GM23338 (cell line): ENCODE data around the gene DNAI1. TPM values are rescaled to one million over a fixed set of nuclear protein-coding genes. Genes with fewer than 3 reads are reported as not detected.
A peak's percentile ranks its signal among the peaks of the same experiment; 100 is the strongest.

Source experiments
- ATAC-seq: fragments of 200-7000 bp; cut with Tn5 transposase; 3 replicates; pipeline ENCODE4 v1.9.1; 2020
- DNase-seq: peaks from one replicate; pipeline ENCODE4 v3.0.0-alpha.2; 2015; ENCODE audit warnings: low spot score
- H2AFZ ChIP-seq: fragments of 200-600 bp; sonication (generic); 2 replicates; pipeline ENCODE4 v1.8.0; 2016; ENCODE audit warnings: antibody characterized with exemption, mild to moderate bottlenecking, moderate library complexity
- H3F3A ChIP-seq: fragments of 200-600 bp; sonication (generic); replicated peaks from 2 replicates; pipeline ENCODE4 v1.8.0; 2017; ENCODE audit warnings: antibody characterized with exemption, mixed run types, low read depth
- H3K27ac ChIP-seq: fragments of 200-600 bp; sonication (generic); 2 replicates; pipeline ENCODE4 v1.6.1; 2016; ENCODE audit warnings: low read depth
- H3K27me3 ChIP-seq: fragments of 200-600 bp; sonication (generic); 2 replicates; pipeline ENCODE4 v1.8.0; 2016; ENCODE audit warnings: mild to moderate bottlenecking, mixed run types, moderate library complexity; ENCODE audit not compliant: insufficient read depth
- H3K36me3 ChIP-seq: fragments of 200-600 bp; sonication (generic); 2 replicates; pipeline ENCODE4 v1.8.0; 2016; ENCODE audit warnings: mild to moderate bottlenecking; ENCODE audit not compliant: insufficient read depth
- H3K4me1 ChIP-seq: fragments of 200-600 bp; sonication (generic); 2 replicates; pipeline ENCODE4 v1.8.0; 2016; ENCODE audit warnings: mild to moderate bottlenecking, moderate library complexity; ENCODE audit not compliant: insufficient read depth
- H3K4me2 ChIP-seq: fragments of 200-600 bp; sonication (generic); 2 replicates; pipeline ENCODE4 v1.7.1; 2017; ENCODE audit warnings: mixed run types
- H3K4me3 ChIP-seq: fragments of 200-600 bp; sonication (generic); 2 replicates; pipeline ENCODE4 v1.6.1; 2016; ENCODE audit warnings: mixed run types
- H3K79me2 ChIP-seq: fragments of 200-600 bp; sonication (generic); replicated peaks from 2 replicates; pipeline ENCODE4 v1.8.0; 2017; ENCODE audit warnings: mild to moderate bottlenecking; ENCODE audit not compliant: insufficient read depth
- H3K9me2 ChIP-seq: fragments of 200-600 bp; sonication (generic); 2 replicates; pipeline ENCODE4 v1.8.0; 2017; ENCODE audit not compliant: insufficient read depth
- H4K20me1 ChIP-seq: fragments of 200-600 bp; sonication (generic); replicated peaks from 2 replicates; pipeline ENCODE4 v1.8.0; 2017; ENCODE audit warnings: mild to moderate bottlenecking; ENCODE audit not compliant: insufficient read depth
- H3K27ac Mint-ChIP-seq: 2 replicates; pipeline ENCODE4 v1.8.0; 2020; ENCODE audit warnings: inconsistent platforms, mild to moderate bottlenecking, moderate library complexity, mixed read lengths
- H3K27me3 Mint-ChIP-seq: 3 replicates; pipeline ENCODE4 v1.8.0; 2022; ENCODE audit warnings: low read depth, mild to moderate bottlenecking, moderate library complexity, mixed read lengths, inconsistent platforms; ENCODE audit not compliant: insufficient read depth, poor library complexity
- H3K36me3 Mint-ChIP-seq: 3 replicates; pipeline ENCODE4 v1.8.0; 2021; ENCODE audit warnings: low read depth, mild to moderate bottlenecking, inconsistent platforms, moderate library complexity, mixed read lengths
- H3K4me1 Mint-ChIP-seq: 3 replicates; pipeline ENCODE4 v1.8.0; 2020; ENCODE audit warnings: mild to moderate bottlenecking, inconsistent platforms, mixed read lengths
- H3K4me3 Mint-ChIP-seq: 3 replicates; pipeline ENCODE4 v1.8.0; 2021; ENCODE audit warnings: moderate library complexity, mild to moderate bottlenecking, inconsistent platforms, mixed read lengths
- H3K9me3 Mint-ChIP-seq: 3 replicates; pipeline ENCODE4 v1.8.0; 2020; ENCODE audit warnings: moderate library complexity, mild to moderate bottlenecking, inconsistent platforms, mixed read lengths
- CREB1 ChIP-seq: fragments of 250-450 bp; sonication (Bioruptor Pico); IDR thresholded peaks from 2 replicates; pipeline ENCODE4 v1.5.0; 2020; ENCODE audit warnings: low read depth, mild to moderate bottlenecking, moderate library complexity
- EZH2 ChIP-seq: fragments of 200-600 bp; sonication (generic); IDR thresholded peaks from one replicate; pipeline ENCODE4 v1.8.0; 2017; ENCODE audit warnings: antibody characterized with exemption, mild to moderate bottlenecking, low read depth; ENCODE audit not compliant: unreplicated experiment
- POLR2AphosphoS5 ChIP-seq: IDR thresholded peaks from 2 replicates; pipeline ENCODE4 v1.6.1; 2016; ENCODE audit warnings: antibody characterized with exemption, low read depth
- STAT1 ChIP-seq: IDR thresholded peaks from one replicate; pipeline ENCODE4 v1.6.1; 2016; ENCODE audit warnings: antibody characterized with exemption; ENCODE audit not compliant: unreplicated experiment
- ZNF114 ChIP-seq: fragments of 250-450 bp; sonication (Bioruptor Pico); IDR thresholded peaks from 2 replicates; pipeline ENCODE4 v1.5.0; 2020; ENCODE audit warnings: mild to moderate bottlenecking, moderate library complexity
- polyA plus RNA-seq: library from polyadenylated mRNA; unstranded; fragments of >200 nt; fragmentation: Nextera tagmentation; extraction: Ambion mirVana; gene quantifications from 2 replicates; pipeline ENCODE4 v1.2.1, GENCODE V29; 2016
- total RNA-seq: library from RNA; depleted of rRNA; stranded (reverse); fragments of >200 nt; shearing (Covaris generic); gene quantifications from 2 replicates; pipeline ENCODE4 v1.2.3, GENCODE V29; 2014
- TF ChIP-seq, protein P1 (sequence below): IDR thresholded peaks from one replicate; pipeline ENCODE4 v1.6.1; 2018; ENCODE audit warnings: antibody characterized with exemption; ENCODE audit not compliant: unreplicated experiment
- TF ChIP-seq, protein P2 (sequence below): IDR thresholded peaks from 2 replicates; pipeline ENCODE4 v1.6.1; 2016; ENCODE audit warnings: antibody characterized with exemption
- TF ChIP-seq, protein P3 (sequence below): fragments of 250-450 bp; sonication (Bioruptor Pico); IDR thresholded peaks from 2 replicates; pipeline ENCODE4 v1.5.0; 2020; ENCODE audit warnings: mild to moderate bottlenecking, moderate library complexity
- TF ChIP-seq, protein P4 (sequence below), 2 experiments: fragments of 200-600 bp in 1 of 2; sonication (generic) in 1 of 2; conservative IDR thresholded peaks; 2 replicates each; pipeline versions ENCODE4 v1.5.1 to v1.6.1; 2016 to 2017; ENCODE audit warnings: antibody characterized with exemption in 2 of 2, low read depth in 2 of 2, mild to moderate bottlenecking in 2 of 2, moderate library complexity in 1 of 2

DNAI1 gene
- total and polyA plus RNA-seq, 2 experiments from 2014 or later = 1.0 to 1.1 TPM

DNA sequence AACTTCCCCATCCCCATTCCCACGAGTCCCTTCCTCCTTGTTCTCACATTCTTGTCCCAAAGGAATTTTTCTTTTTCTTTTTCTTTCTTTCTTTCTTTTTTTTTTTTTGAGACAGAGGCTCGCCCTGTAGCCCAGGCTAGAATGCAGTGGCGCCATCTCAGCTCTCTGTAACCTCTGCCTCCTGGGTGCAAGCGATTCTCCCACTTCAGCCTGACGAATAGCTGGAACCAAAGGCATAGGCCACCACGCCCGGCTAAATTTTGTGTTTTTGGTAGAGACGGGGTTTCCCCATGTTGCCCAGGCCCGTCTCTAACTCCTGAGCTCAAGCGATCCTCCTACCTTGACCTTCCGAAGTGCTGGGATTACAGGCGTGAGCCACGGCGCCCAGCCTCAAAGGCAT lies 751 bp downstream of the DNAI1 start:
- no peak for ATAC-seq
- peak overlapping the region; percentile 85 for H2AFZ ChIP-seq
- Mint-ChIP-seq H3K36me3 (no peaks in the 10 kb centered on the region), H3K9me3 (no peaks in the 10 kb centered on the region), H3K4me3 (peak overlapping the region; percentile 92), H3K27ac (no peak overlapping the region), H3K27me3 (peaks cover 28% of the 10 kb centered on the region), H3K4me1 (peaks cover 27% of the 10 kb centered on the region)
- H3K36me3 ChIP-seq = no peaks in the 10 kb centered on the region
- H3K4me3 ChIP-seq = peak overlapping the region; percentile 88
- peaks cover 9% of the 10 kb centered on the region; the same call in 1 of the 2 replicates for H3K79me2 ChIP-seq
- DNase-seq = no peak
- peak overlapping the region; percentile 82 for H3K4me2 ChIP-seq
- peaks cover 21% of the 10 kb centered on the region for H3K27me3 ChIP-seq
- 0 out of 2 replicates have a peak, but pooled peaks cover 5% of the 10 kb centered on the region for H3F3A ChIP-seq
- no peaks in the 10 kb centered on the region for H3K9me2 ChIP-seq
- no peak overlapping the region for H3K27ac ChIP-seq
- H4K20me1 ChIP-seq = peaks cover 2% of the 10 kb centered on the region; the same call in 1 of the 2 replicates
- H3K4me1 ChIP-seq = peaks cover 7% of the 10 kb centered on the region
- TF ChIP-seq, protein P1, sequence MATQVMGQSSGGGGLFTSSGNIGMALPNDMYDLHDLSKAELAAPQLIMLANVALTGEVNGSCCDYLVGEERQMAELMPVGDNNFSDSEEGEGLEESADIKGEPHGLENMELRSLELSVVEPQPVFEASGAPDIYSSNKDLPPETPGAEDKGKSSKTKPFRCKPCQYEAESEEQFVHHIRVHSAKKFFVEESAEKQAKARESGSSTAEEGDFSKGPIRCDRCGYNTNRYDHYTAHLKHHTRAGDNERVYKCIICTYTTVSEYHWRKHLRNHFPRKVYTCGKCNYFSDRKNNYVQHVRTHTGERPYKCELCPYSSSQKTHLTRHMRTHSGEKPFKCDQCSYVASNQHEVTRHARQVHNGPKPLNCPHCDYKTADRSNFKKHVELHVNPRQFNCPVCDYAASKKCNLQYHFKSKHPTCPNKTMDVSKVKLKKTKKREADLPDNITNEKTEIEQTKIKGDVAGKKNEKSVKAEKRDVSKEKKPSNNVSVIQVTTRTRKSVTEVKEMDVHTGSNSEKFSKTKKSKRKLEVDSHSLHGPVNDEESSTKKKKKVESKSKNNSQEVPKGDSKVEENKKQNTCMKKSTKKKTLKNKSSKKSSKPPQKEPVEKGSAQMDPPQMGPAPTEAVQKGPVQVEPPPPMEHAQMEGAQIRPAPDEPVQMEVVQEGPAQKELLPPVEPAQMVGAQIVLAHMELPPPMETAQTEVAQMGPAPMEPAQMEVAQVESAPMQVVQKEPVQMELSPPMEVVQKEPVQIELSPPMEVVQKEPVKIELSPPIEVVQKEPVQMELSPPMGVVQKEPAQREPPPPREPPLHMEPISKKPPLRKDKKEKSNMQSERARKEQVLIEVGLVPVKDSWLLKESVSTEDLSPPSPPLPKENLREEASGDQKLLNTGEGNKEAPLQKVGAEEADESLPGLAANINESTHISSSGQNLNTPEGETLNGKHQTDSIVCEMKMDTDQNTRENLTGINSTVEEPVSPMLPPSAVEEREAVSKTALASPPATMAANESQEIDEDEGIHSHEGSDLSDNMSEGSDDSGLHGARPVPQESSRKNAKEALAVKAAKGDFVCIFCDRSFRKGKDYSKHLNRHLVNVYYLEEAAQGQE = no peak
- TF ChIP-seq, protein P2, sequence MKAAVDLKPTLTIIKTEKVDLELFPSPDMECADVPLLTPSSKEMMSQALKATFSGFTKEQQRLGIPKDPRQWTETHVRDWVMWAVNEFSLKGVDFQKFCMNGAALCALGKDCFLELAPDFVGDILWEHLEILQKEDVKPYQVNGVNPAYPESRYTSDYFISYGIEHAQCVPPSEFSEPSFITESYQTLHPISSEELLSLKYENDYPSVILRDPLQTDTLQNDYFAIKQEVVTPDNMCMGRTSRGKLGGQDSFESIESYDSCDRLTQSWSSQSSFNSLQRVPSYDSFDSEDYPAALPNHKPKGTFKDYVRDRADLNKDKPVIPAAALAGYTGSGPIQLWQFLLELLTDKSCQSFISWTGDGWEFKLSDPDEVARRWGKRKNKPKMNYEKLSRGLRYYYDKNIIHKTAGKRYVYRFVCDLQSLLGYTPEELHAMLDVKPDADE = no peak

DNA sequence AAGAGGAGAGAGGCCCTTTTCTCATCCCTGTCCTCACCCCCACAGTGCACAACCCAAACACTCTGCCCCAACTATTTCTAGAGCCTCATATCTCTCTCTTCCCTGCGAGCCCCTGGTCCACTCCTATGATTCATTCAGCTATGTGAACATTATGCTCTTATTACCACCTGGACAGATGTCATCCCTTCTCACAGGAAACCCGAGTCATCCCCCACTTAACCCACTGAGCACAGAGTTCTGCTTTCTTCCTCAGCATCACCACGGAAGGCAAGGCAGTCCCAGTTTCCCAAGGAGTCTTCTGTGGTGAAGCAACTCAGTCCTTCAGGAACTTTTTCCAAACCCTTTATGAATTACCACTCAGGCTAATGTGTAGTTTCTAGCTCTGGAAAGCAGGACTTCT lies 1.3 kb downstream of the DNAI1 start:
- peaks cover 21% of the 10 kb centered on the region for H3K27me3 ChIP-seq
- Mint-ChIP-seq H3K27me3 (peaks cover 28% of the 10 kb centered on the region), H3K9me3 (no peaks in the 10 kb centered on the region), H3K36me3 (no peaks in the 10 kb centered on the region), H3K4me3 (no peak overlapping the region), H3K27ac (no peak overlapping the region), H3K4me1 (peaks cover 21% of the 10 kb centered on the region)
- ATAC-seq (no peak), DNase-seq (no peak)
- peaks cover 8% of the 10 kb centered on the region; the same call in 1 of the 2 replicates for H3K79me2 ChIP-seq
- no peaks in the 10 kb centered on the region for H3K9me2 ChIP-seq
- H3K4me1 ChIP-seq = peaks cover 7% of the 10 kb centered on the region
- no peaks in the 10 kb centered on the region for H3K36me3 ChIP-seq
- no peak overlapping the region for H3K4me3 ChIP-seq
- H2AFZ ChIP-seq = no peak overlapping the region
- 0 out of 2 replicates have a peak, but pooled peaks cover 5% of the 10 kb centered on the region for H3F3A ChIP-seq
- H4K20me1 ChIP-seq = peaks cover 2% of the 10 kb centered on the region; the same call in 1 of the 2 replicates
- H3K4me2 ChIP-seq = no peak overlapping the region
- H3K27ac ChIP-seq = no peak overlapping the region
- TF ChIP-seq STAT1 = no peak
- TF ChIP-seq EZH2 = no peak
- TF ChIP-seq POLR2AphosphoS5 = no peak
- TF ChIP-seq, protein P3, sequence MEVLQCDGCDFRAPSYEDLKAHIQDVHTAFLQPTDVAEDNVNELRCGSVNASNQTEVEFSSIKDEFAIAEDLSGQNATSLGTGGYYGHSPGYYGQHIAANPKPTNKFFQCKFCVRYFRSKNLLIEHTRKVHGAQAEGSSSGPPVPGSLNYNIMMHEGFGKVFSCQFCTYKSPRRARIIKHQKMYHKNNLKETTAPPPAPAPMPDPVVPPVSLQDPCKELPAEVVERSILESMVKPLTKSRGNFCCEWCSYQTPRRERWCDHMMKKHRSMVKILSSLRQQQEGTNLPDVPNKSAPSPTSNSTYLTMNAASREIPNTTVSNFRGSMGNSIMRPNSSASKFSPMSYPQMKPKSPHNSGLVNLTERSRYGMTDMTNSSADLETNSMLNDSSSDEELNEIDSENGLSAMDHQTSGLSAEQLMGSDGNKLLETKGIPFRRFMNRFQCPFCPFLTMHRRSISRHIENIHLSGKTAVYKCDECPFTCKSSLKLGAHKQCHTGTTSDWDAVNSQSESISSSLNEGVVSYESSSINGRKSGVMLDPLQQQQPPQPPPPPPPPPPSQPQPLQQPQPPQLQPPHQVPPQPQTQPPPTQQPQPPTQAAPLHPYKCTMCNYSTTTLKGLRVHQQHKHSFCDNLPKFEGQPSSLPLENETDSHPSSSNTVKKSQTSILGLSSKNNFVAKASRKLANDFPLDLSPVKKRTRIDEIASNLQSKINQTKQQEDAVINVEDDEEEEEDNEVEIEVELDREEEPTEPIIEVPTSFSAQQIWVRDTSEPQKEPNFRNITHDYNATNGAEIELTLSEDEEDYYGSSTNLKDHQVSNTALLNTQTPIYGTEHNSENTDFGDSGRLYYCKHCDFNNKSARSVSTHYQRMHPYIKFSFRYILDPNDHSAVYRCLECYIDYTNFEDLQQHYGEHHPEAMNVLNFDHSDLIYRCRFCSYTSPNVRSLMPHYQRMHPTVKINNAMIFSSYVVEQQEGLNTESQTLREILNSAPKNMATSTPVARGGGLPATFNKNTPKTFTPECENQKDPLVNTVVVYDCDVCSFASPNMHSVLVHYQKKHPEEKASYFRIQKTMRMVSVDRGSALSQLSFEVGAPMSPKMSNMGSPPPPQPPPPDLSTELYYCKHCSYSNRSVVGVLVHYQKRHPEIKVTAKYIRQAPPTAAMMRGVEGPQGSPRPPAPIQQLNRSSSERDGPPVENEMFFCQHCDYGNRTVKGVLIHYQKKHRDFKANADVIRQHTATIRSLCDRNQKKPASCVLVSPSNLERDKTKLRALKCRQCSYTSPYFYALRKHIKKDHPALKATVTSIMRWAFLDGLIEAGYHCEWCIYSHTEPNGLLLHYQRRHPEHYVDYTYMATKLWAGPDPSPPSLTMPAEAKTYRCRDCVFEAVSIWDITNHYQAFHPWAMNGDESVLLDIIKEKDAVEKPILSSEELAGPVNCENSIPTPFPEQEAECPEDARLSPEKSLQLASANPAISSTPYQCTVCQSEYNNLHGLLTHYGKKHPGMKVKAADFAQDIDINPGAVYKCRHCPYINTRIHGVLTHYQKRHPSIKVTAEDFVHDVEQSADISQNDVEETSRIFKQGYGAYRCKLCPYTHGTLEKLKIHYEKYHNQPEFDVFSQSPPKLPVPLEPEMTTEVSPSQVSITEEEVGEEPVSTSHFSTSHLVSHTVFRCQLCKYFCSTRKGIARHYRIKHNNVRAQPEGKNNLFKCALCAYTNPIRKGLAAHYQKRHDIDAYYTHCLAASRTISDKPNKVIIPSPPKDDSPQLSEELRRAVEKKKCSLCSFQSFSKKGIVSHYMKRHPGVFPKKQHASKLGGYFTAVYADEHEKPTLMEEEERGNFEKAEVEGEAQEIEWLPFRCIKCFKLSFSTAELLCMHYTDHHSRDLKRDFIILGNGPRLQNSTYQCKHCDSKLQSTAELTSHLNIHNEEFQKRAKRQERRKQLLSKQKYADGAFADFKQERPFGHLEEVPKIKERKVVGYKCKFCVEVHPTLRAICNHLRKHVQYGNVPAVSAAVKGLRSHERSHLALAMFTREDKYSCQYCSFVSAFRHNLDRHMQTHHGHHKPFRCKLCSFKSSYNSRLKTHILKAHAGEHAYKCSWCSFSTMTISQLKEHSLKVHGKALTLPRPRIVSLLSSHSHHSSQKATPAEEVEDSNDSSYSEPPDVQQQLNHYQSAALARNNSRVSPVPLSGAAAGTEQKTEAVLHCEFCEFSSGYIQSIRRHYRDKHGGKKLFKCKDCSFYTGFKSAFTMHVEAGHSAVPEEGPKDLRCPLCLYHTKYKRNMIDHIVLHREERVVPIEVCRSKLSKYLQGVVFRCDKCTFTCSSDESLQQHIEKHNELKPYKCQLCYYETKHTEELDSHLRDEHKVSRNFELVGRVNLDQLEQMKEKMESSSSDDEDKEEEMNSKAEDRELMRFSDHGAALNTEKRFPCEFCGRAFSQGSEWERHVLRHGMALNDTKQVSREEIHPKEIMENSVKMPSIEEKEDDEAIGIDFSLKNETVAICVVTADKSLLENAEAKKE (CRISPR knock-in tag) = no peak
- TF ChIP-seq, protein P4, sequence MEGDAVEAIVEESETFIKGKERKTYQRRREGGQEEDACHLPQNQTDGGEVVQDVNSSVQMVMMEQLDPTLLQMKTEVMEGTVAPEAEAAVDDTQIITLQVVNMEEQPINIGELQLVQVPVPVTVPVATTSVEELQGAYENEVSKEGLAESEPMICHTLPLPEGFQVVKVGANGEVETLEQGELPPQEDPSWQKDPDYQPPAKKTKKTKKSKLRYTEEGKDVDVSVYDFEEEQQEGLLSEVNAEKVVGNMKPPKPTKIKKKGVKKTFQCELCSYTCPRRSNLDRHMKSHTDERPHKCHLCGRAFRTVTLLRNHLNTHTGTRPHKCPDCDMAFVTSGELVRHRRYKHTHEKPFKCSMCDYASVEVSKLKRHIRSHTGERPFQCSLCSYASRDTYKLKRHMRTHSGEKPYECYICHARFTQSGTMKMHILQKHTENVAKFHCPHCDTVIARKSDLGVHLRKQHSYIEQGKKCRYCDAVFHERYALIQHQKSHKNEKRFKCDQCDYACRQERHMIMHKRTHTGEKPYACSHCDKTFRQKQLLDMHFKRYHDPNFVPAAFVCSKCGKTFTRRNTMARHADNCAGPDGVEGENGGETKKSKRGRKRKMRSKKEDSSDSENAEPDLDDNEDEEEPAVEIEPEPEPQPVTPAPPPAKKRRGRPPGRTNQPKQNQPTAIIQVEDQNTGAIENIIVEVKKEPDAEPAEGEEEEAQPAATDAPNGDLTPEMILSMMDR (conservative IDR thresholded peaks at IDR 0.05; ENCODE audit: low read depth in 2 of 2) = no peak
- no peak for TF ChIP-seq ZNF114 (CRISPR knock-in tag)
- TF ChIP-seq CREB1 (CRISPR knock-in tag) = no peak
